SK-N-SH (cell line): ENCODE measurements around the gene CDC37. TPM values are rescaled to one million over a fixed set of nuclear protein-coding genes. Genes with fewer than 3 reads are reported as not detected.
A peak's percentile ranks its signal among the peaks of the same experiment; 100 is the strongest.

Source experiments
- CTCF ChIA-PET: fragments of 300-600, 350-600 bp; formaldehyde crosslinking; extraction: SDS; loops from one replicate; lab custom pipeline; 2021; lab: Yijun Ruan, JAX
- POLR2A ChIA-PET: fragments of 350-600 bp; sonication (Branson Sonifier 250); formaldehyde crosslinking; extraction: SDS; loops from one replicate; lab custom pipeline; 2020; ENCODE audit warnings: antibody characterized with exemption, inconsistent platforms; lab: Yijun Ruan, JAX
- DNase-seq: peaks from one replicate; pipeline ENCODE4 v3.0.0; 2012
- H2AFZ ChIP-seq: fragments of 200-600 bp; sonication (generic); 2 replicates; pipeline ENCODE4 v1.8.1; 2016; ENCODE audit warnings: antibody characterized with exemption, mild to moderate bottlenecking, low read depth
- H3F3A ChIP-seq: fragments of 200-600 bp; sonication (generic); replicated peaks from 2 replicates; pipeline ENCODE3; 2016; ENCODE audit warnings: antibody characterized with exemption, mild to moderate bottlenecking; ENCODE audit not compliant: insufficient read depth
- H3K27ac ChIP-seq, 2 experiments: fragments of 200-500 bp in 1 of 2; fragments of 200-600 bp in 1 of 2; sonication (Bioruptor generic) in 1 of 2; sonication (generic), shearing (Covaris generic) in 1 of 2; 2 replicates each; pipeline versions ENCODE4 v1.5.1 to v1.6.1; 2014 to 2016; ENCODE audit warnings: low read depth in 2 of 2, inconsistent platforms in 1 of 2, low read length in 1 of 2, mild to moderate bottlenecking in 1 of 2, mixed read lengths in 1 of 2
- H3K27me3 ChIP-seq: fragments of 200-600 bp; sonication (generic), shearing (Covaris generic); 2 replicates; pipeline ENCODE4 v1.6.1; 2016; ENCODE audit warnings: mixed run types; ENCODE audit not compliant: insufficient read depth
- H3K36me3 ChIP-seq, 2 experiments: fragments of 200-500 bp in 1 of 2; fragments of 200-600 bp in 1 of 2; sonication (Bioruptor generic) in 1 of 2; sonication (generic) in 1 of 2; replicated peaks in 1 of 2; 2 replicates each; pipeline versions ENCODE3 to v1.5.1; 2014 to 2016; ENCODE audit warnings: low read length in 1 of 2, mild to moderate bottlenecking in 1 of 2; ENCODE audit not compliant: insufficient read depth in 2 of 2, control insufficient read depth in 1 of 2
- H3K4me1 ChIP-seq, 2 experiments: fragments of 200-500 bp in 1 of 2; fragments of 200-600 bp in 1 of 2; sonication (Bioruptor generic) in 1 of 2; sonication (generic), shearing (Covaris generic) in 1 of 2; 2 replicates each; pipeline versions ENCODE4 v1.5.1 to v1.6.1; 2014 to 2016; ENCODE audit warnings: low read depth in 1 of 2, low read length in 1 of 2, mixed run types in 1 of 2; ENCODE audit not compliant: insufficient read depth in 2 of 2, control insufficient read depth in 1 of 2
- H3K4me2 ChIP-seq: fragments of 200-600 bp; sonication (generic), shearing (Covaris generic); 2 replicates; pipeline ENCODE4 v1.6.1; 2017; ENCODE audit warnings: mixed run types
- H3K4me3 ChIP-seq, 2 experiments: fragments of 200-500 bp in 1 of 2; fragments of 200-600 bp in 1 of 2; sonication (Bioruptor generic) in 1 of 2; sonication (generic), shearing (Covaris generic) in 1 of 2; 2 replicates each; pipeline versions ENCODE4 v1.5.1 to v1.8.1; 2014 to 2016; ENCODE audit warnings: low read depth in 2 of 2, inconsistent platforms in 1 of 2, low read length in 1 of 2, mild to moderate bottlenecking in 1 of 2, mixed read lengths in 1 of 2, moderate library complexity in 1 of 2
- H3K79me2 ChIP-seq: fragments of 200-600 bp; sonication (generic); 2 replicates; pipeline ENCODE4 v1.8.1; 2017; ENCODE audit warnings: mild to moderate bottlenecking; ENCODE audit not compliant: insufficient read depth
- H3K9ac ChIP-seq: fragments of 200-600 bp; sonication (generic); 2 replicates; pipeline ENCODE4 v1.6.1; 2017; ENCODE audit warnings: mixed run types
- H3K9me2 ChIP-seq: fragments of 200-600 bp; sonication (generic); 2 replicates; pipeline ENCODE4 v1.6.1; 2017; ENCODE audit warnings: mixed run types
- H3K9me3 ChIP-seq: fragments of 200-600 bp; sonication (generic); 2 replicates; pipeline ENCODE4 v1.6.1; 2017; ENCODE audit warnings: mixed run types, mild to moderate bottlenecking, moderate library complexity
- H4K20me1 ChIP-seq: fragments of 200-600 bp; sonication (generic); 2 replicates; pipeline ENCODE4 v1.6.1; 2017; ENCODE audit warnings: mild to moderate bottlenecking, mixed run types; ENCODE audit not compliant: insufficient read depth
- CTCF ChIP-seq: fragments of 200-600 bp; sonication (generic); IDR thresholded peaks from 2 replicates; pipeline ENCODE4 v1.6.1; 2017; ENCODE audit warnings: antibody characterized with exemption, mild to moderate bottlenecking, moderate library complexity
- FOXM1 ChIP-seq: IDR thresholded peaks from 2 replicates; pipeline ENCODE4 v1.4.0; 2012; ENCODE audit warnings: low read depth, mild to moderate bottlenecking
- PBX3 ChIP-seq: IDR thresholded peaks from 2 replicates; pipeline ENCODE4; 2012
- RAD21 ChIP-seq: IDR thresholded peaks from 2 replicates; pipeline ENCODE4 v1.6.1; 2012; ENCODE audit warnings: mild to moderate bottlenecking, low read length
- SIN3A ChIP-seq: IDR thresholded peaks from 2 replicates; pipeline ENCODE4 v1.6.1; 2012; ENCODE audit warnings: low read depth, mild to moderate bottlenecking, low read length, moderate library complexity, borderline replicate concordance
- SMC3 ChIP-seq: IDR thresholded peaks from 2 replicates; pipeline ENCODE4 v1.6.1; 2012; ENCODE audit warnings: low read depth, low read length, improper control_type of control experiment
- WGBS: methylation state at CpG from one replicate; pipeline ENCODE4 v1.1.6; 2017; ENCODE audit warnings: low lambda C conversion rate; 5-methylcytosine and 5-hydroxymethylcytosine counted together
- polyA plus RNA-seq, 3 experiments: library from polyadenylated mRNA; depleted of rRNA; stranded (reverse); fragments of >200 nt; gene quantifications; 2 replicates each; pipeline ENCODE4 v1.2.3, GENCODE V29; 2012

CDC37 gene
- polyA plus RNA-seq, 1 of the 3 experiments (the other 2 are of a cell fraction): 1,026 TPM

- TF ChIP-seq FOXM1 (no peak), RAD21 (peak; percentile 61), CTCF (peak; percentile 90), SMC3 (peak; percentile 62), SIN3A (no peak)
- TF ChIP-seq, all 33 proteins: peak for 3
- Histone ChIP-seq H3F3A (peaks cover 31% of the 10 kb centered on the region), H2AFZ (no peak overlapping the region), H3K9me3 (no peaks in the 10 kb centered on the region), H3K79me2 (no peaks in the 10 kb centered on the region), H3K4me1 (no peaks in the 10 kb centered on the region), H3K4me3 (no peak overlapping the region; a peak in 1 of 4 replicates), H3K27ac (no peak overlapping the region), H3K4me2 (no peak overlapping the region), H3K36me3 (peaks cover 15 to 28% of the 10 kb centered on the region in 2 experiments), H4K20me1 (no peaks in the 10 kb centered on the region), H3K9ac (no peak overlapping the region), H3K27me3 (no peaks in the 10 kb centered on the region), H3K9me2 (no peaks in the 10 kb centered on the region)
- ChIA-PET CTCF (interaction anchor here (0.6 to 20.2 kb wide), 33 partner anchors 9 to 460 kb away, joined by 3 to 596 read pairs (median 4); partner anchors contain the start of genes CDC37, FDX2, ICAM1 and ICAM4), POLR2A (interaction anchor here (0.8 to 1.1 kb wide), 3 partner anchors 11 to 132 kb away, joined by 3 to 6 read pairs (median 3); partner anchors contain the start of gene TYK2)
- peak; percentile 85 for DNase-seq
- 46% methylated on average over 6 of the region's 9 CpGs for WGBS
These were observed 12.6 kb downstream of the CDC37 start for GRCh38 chr19:10390652-10391286.

GRCh38 chr19:10389863-10390262, 13.5 kb downstream of the CDC37 start:
- Histone ChIP-seq H3K9ac (no peak overlapping the region), H3K9me3 (no peaks in the 10 kb centered on the region), H4K20me1 (no peaks in the 10 kb centered on the region), H2AFZ (no peak overlapping the region), H3K27ac (no peak overlapping the region), H3F3A (peaks cover 31% of the 10 kb centered on the region), H3K36me3 (peaks cover 13 to 22% of the 10 kb centered on the region in 2 experiments), H3K27me3 (no peaks in the 10 kb centered on the region), H3K9me2 (no peaks in the 10 kb centered on the region), H3K4me1 (no peaks in the 10 kb centered on the region), H3K79me2 (no peaks in the 10 kb centered on the region), H3K4me3 (no peak overlapping the region), H3K4me2 (no peak overlapping the region)
- peak; percentile 40 for TF ChIP-seq CTCF
- no peak for TF ChIP-seq PBX3
- no peak for TF ChIP-seq FOXM1
- ChIA-PET CTCF (interaction anchor here (0.7 to 20.2 kb wide), 19 partner anchors 8 to 126 kb away, joined by 3 to 596 read pairs (median 10); partner anchors contain the start of genes CDC37, FDX2, ICAM1 and ICAM4), POLR2A (interaction anchor here (1.8 kb wide), 1 partner anchor 120 kb away, joined by 10 read pairs; no protein-coding TSS in a partner anchor)
- WGBS: 85% methylated on average over 10 of the region's 12 CpGs
- DNase-seq: no peak
